Hindlimb muscle (tissue), 1 donor: ENCODE results near the gene RPL9. TPM values are rescaled to one million over a fixed set of nuclear protein-coding genes. Genes with fewer than 3 reads are reported as not detected.
"Not testable (repeated sequence)": the region's sequence is repeated elsewhere in the genome, so short reads cannot be mapped to it uniquely, and the experiment has no call there.

ENCODE experiments used
- DNase-seq: peaks from one replicate; pipeline ENCODE4 v3.0.0-alpha.2; 2013
- polyA plus RNA-seq: library from polyadenylated mRNA; unstranded; fragments of 120-200 nt; gene quantifications from one replicate; pipeline ENCODE4 v1.2.1, GENCODE V29; 2013; ENCODE audit not compliant: insufficient read length

Gene RPL9
- polyA plus RNA-seq, result 704 TPM

GRCh38 chr4:39458505-39459300 lies at the start of gene RPL9, which contains the start of gene LIAS:
Gene RPL9 (minus strand): TSS chr4:39458922. CDS start chr4:39458439, 483 bp downstream.
Gene LIAS (plus strand): TSS chr4:39459056. CDS start chr4:39459118, 62 bp downstream.
- peak; percentile 99 for DNase-seq

- no peak for DNase-seq
Measured at GRCh38 chr4:39505581-39505980, 46.9 kb upstream of the RPL9 start.

GRCh38 chr4:39504538-39504937 lies 45.8 kb upstream of the RPL9 start:
- no peak for DNase-seq

- DNase-seq, result not testable (repeated sequence)
Measured at GRCh38 chr4:39502664-39503035, 43.9 kb upstream of the RPL9 start.

GRCh38 chr4:39502019-39502663 lies 43.4 kb upstream of the RPL9 start:
- no peak for DNase-seq

GRCh38 chr4:39498727-39499020 lies 40.0 kb upstream of the RPL9 start:
- DNase-seq, result no peak

GRCh38 chr4:39497909-39498726 lies 39.4 kb upstream of the RPL9 start:
- DNase-seq, result no peak

- DNase-seq, result peak; percentile 13
Measured at GRCh38 chr4:39495446-39496213, 36.9 kb upstream of the RPL9 start.

GRCh38 chr4:39494354-39494753 lies 35.6 kb upstream of the RPL9 start:
- DNase-seq, result no peak

GRCh38 chr4:39490322-39490721 lies 31.6 kb upstream of the RPL9 start:
- no peak for DNase-seq

- no peak for DNase-seq
Measured at GRCh38 chr4:39486221-39486804, 27.6 kb upstream of the RPL9 start.

GRCh38 chr4:39484582-39485272 lies 26.0 kb upstream of the RPL9 start:
- DNase-seq, result no peak

GRCh38 chr4:39480902-39481695 lies 22.4 kb upstream of the RPL9 start:
- DNase-seq, result no peak

GRCh38 chr4:39480251-39480650 lies 21.5 kb upstream of the RPL9 start:
- DNase-seq, result no peak

GRCh38 chr4:39476187-39476895 lies 17.6 kb upstream of the RPL9 start:
- DNase-seq, result no peak

GRCh38 chr4:39472396-39472795 lies 13.7 kb upstream of the RPL9 start:
- DNase-seq, result no peak

GRCh38 chr4:39470402-39470801 lies 11.7 kb upstream of the RPL9 start:
- DNase-seq, result no peak

GRCh38 chr4:39469429-39470077 lies 10.8 kb upstream of the RPL9 start:
- DNase-seq, result peak; percentile 63

GRCh38 chr4:39467464-39467863 lies 8.7 kb upstream of the RPL9 start:
- no peak for DNase-seq
